Mesenchymal stem cell (in vitro differentiated cells and primary cell): ENCODE data around the gene CST11.

Experiments
- DNase-seq: peaks from one replicate; pipeline ENCODE4 v3.0.0-alpha.2; 2013
- H2AFZ ChIP-seq: one replicate; pipeline ENCODE4 v1.6.1; 2013; ENCODE audit warnings: low read depth, mild to moderate bottlenecking, control low read depth, inconsistent platforms, low read length, moderate library complexity
- H2AK5ac ChIP-seq: 2 replicates; pipeline ENCODE4 v1.6.1; 2013; ENCODE audit warnings: low read length, moderate library complexity, mild to moderate bottlenecking, inconsistent platforms; ENCODE audit not compliant: severe bottlenecking
- H2BK120ac ChIP-seq: one replicate; pipeline ENCODE4 v1.6.1; 2013; ENCODE audit warnings: low read depth, mild to moderate bottlenecking, inconsistent platforms, low read length, moderate library complexity
- H2BK12ac ChIP-seq, 2 experiments: one replicate each; pipeline ENCODE4 v1.6.1; 2013; ENCODE audit warnings: inconsistent platforms in 2 of 2, low read length in 2 of 2, mild to moderate bottlenecking in 2 of 2, moderate library complexity in 2 of 2, control low read depth in 1 of 2
- H2BK15ac ChIP-seq: one replicate; pipeline ENCODE4 v1.6.1; 2013; ENCODE audit warnings: mild to moderate bottlenecking, low read depth, inconsistent platforms; ENCODE audit not compliant: poor library complexity, severe bottlenecking
- H2BK5ac ChIP-seq: 2 replicates; pipeline ENCODE4 v1.6.1; 2013; ENCODE audit warnings: low read depth, mild to moderate bottlenecking, low read length, control low read depth, inconsistent platforms; ENCODE audit not compliant: poor library complexity, severe bottlenecking
- H3K14ac ChIP-seq, 2 experiments: one replicate each; pipeline ENCODE4 v1.6.1; 2013; ENCODE audit warnings: inconsistent platforms in 2 of 2, low read length in 2 of 2, control low read depth in 1 of 2, mild to moderate bottlenecking in 1 of 2, moderate library complexity in 1 of 2
- H3K18ac ChIP-seq, 2 experiments: one replicate each; pipeline ENCODE4 v1.6.1; 2013; ENCODE audit warnings: inconsistent platforms in 2 of 2, low read length in 2 of 2, control low read depth in 1 of 2, low read depth in 1 of 2, mild to moderate bottlenecking in 1 of 2
- H3K23ac ChIP-seq, 2 experiments: one replicate each; pipeline ENCODE4 v1.6.1; 2013; ENCODE audit warnings: inconsistent platforms in 2 of 2, low read length in 2 of 2, mild to moderate bottlenecking in 2 of 2, moderate library complexity in 2 of 2, control low read depth in 1 of 2
- H3K27ac ChIP-seq: 2 replicates; pipeline ENCODE4 v1.5.1; 2013; ENCODE audit warnings: mild to moderate bottlenecking, moderate library complexity, low read length, control low read depth, inconsistent platforms; ENCODE audit not compliant: poor library complexity, severe bottlenecking
- H3K27me3 ChIP-seq, 2 experiments: 2 replicates each; pipeline versions ENCODE4 v1.6.1 to v1.7.0; 2013; ENCODE audit warnings: low read length in 2 of 2, mild to moderate bottlenecking in 2 of 2, moderate library complexity in 2 of 2, control low read depth in 1 of 2, inconsistent platforms in 1 of 2; ENCODE audit not compliant: control insufficient read depth in 1 of 2, insufficient read depth in 1 of 2
- H3K36me3 ChIP-seq, 2 experiments: 2 replicates each; pipeline versions ENCODE4 v1.6.1 to v1.7.0; 2013; ENCODE audit warnings: low read length in 2 of 2, control low read depth in 1 of 2, inconsistent platforms in 1 of 2, low read depth in 1 of 2, mild to moderate bottlenecking in 1 of 2; ENCODE audit not compliant: insufficient read depth in 2 of 2, control insufficient read depth in 1 of 2
- H3K4ac ChIP-seq, 2 experiments: one replicate each; pipeline ENCODE4 v1.6.1; 2013; ENCODE audit warnings: inconsistent platforms in 2 of 2, low read length in 2 of 2, mild to moderate bottlenecking in 2 of 2, moderate library complexity in 2 of 2, control low read depth in 1 of 2, low read depth in 1 of 2
- H3K4me1 ChIP-seq: 2 replicates; pipeline ENCODE4 v1.6.1; 2013; ENCODE audit warnings: low read depth, low read length, control low read depth; ENCODE audit not compliant: control insufficient read depth, insufficient read depth
- H3K4me2 ChIP-seq: 2 replicates; pipeline ENCODE4 v1.6.1; 2013; ENCODE audit warnings: low read length, mild to moderate bottlenecking, inconsistent platforms; ENCODE audit not compliant: poor library complexity, severe bottlenecking
- H3K4me3 ChIP-seq, 2 experiments: 2 replicates each; pipeline versions ENCODE4 v1.5.1 to v1.7.0; 2013; ENCODE audit warnings: low read length in 2 of 2, mild to moderate bottlenecking in 2 of 2, control low read depth in 1 of 2, low read depth in 1 of 2; ENCODE audit not compliant: insufficient read depth in 1 of 2
- H3K79me1 ChIP-seq: replicated peaks from 2 replicates; pipeline ENCODE4 v1.6.1; 2013; ENCODE audit warnings: mild to moderate bottlenecking, control low read depth, low read length, inconsistent platforms; ENCODE audit not compliant: poor library complexity, severe bottlenecking
- H3K9ac ChIP-seq: 2 replicates; pipeline ENCODE4 v1.7.0; 2013; ENCODE audit warnings: mild to moderate bottlenecking, low read length, moderate library complexity
- H3K9me3 ChIP-seq: 2 replicates; pipeline ENCODE4 v1.7.0; 2013; ENCODE audit warnings: mild to moderate bottlenecking, low read length; ENCODE audit not compliant: control insufficient read depth
- H4K8ac ChIP-seq: one replicate; pipeline ENCODE4 v1.6.1; 2013; ENCODE audit warnings: inconsistent platforms, mild to moderate bottlenecking, low read length, moderate library complexity
- H4K91ac ChIP-seq: one replicate; pipeline ENCODE4 v1.6.1; 2013; ENCODE audit warnings: mild to moderate bottlenecking, low read length, inconsistent platforms
- WGBS: methylation state at CpG from one replicate; pipeline ENCODE4 v1.1.7; 2013; ENCODE audit warnings: mixed read lengths; 5-methylcytosine and 5-hydroxymethylcytosine counted together

The CST11 gene

GRCh38 chr20:23484081-23484480, 31.4 kb upstream of the CST11 start:
- H3K14ac ChIP-seq: no peak overlapping the region
- H3K9me3 ChIP-seq: peaks cover 2% of the 10 kb centered on the region
- peaks cover 0 to 6% of the 10 kb centered on the region in 2 experiments for H3K27me3 ChIP-seq
- H3K27ac ChIP-seq: no peak overlapping the region
- H3K4me3 ChIP-seq: no peak overlapping the region
- H2AK5ac ChIP-seq: no peak overlapping the region
- no peak overlapping the region for H2BK5ac ChIP-seq
- no peak overlapping the region for H2BK15ac ChIP-seq
- no peaks in the 10 kb centered on the region for H3K79me1 ChIP-seq
- H2AFZ ChIP-seq: no peak overlapping the region
- no peak overlapping the region for H3K4ac ChIP-seq
- no peak overlapping the region for H3K9ac ChIP-seq
- no peak overlapping the region for H3K23ac ChIP-seq
- H4K8ac ChIP-seq: no peak overlapping the region
- H4K91ac ChIP-seq: no peak overlapping the region
- WGBS: 81% methylated on average over 3 of the region's 4 CpGs
- no peaks in the 10 kb centered on the region for H3K4me1 ChIP-seq
- no peak overlapping the region for H2BK12ac ChIP-seq
- H3K18ac ChIP-seq: no peak overlapping the region
- no peak for DNase-seq
- no peaks in the 10 kb centered on the region for H3K36me3 ChIP-seq
- H3K4me2 ChIP-seq: no peak overlapping the region
- H2BK120ac ChIP-seq: no peak overlapping the region

- Histone ChIP-seq H3K4me3 (no peak overlapping the region), H3K4me2 (no peak overlapping the region), H3K27me3 (peaks cover 0 to 6% of the 10 kb centered on the region in 2 experiments), H3K9ac (no peak overlapping the region), H2BK12ac (no peak overlapping the region), H2BK120ac (no peak overlapping the region), H4K8ac (no peak overlapping the region), H3K79me1 (no peaks in the 10 kb centered on the region), H2BK5ac (no peak overlapping the region), H3K27ac (no peak overlapping the region), H3K36me3 (no peaks in the 10 kb centered on the region), H3K4me1 (no peaks in the 10 kb centered on the region), H4K91ac (no peak overlapping the region), H3K23ac (no peak overlapping the region), H2BK15ac (no peak overlapping the region), H3K14ac (no peak overlapping the region), H2AFZ (no peak overlapping the region), H3K18ac (no peak overlapping the region), H3K9me3 (no peaks in the 10 kb centered on the region), H3K4ac (no peak overlapping the region), H2AK5ac (no peak overlapping the region)
- no peak for DNase-seq
- 65% methylated on average over 2 of the region's 2 CpGs for WGBS
Measured at GRCh38 chr20:23482138-23482537, 29.5 kb upstream of the CST11 start.

- Histone ChIP-seq H3K9me3 (no peaks in the 10 kb centered on the region), H2BK5ac (no peak overlapping the region), H3K4me1 (no peaks in the 10 kb centered on the region), H4K91ac (no peak overlapping the region), H3K18ac (no peak overlapping the region), H4K8ac (no peak overlapping the region), H3K27ac (no peak overlapping the region), H3K14ac (no peak overlapping the region), H3K4me2 (no peak overlapping the region), H3K4ac (no peak overlapping the region), H2BK12ac (no peak overlapping the region), H2BK120ac (no peak overlapping the region), H3K36me3 (no peaks in the 10 kb centered on the region), H2AK5ac (no peak overlapping the region), H3K79me1 (no peaks in the 10 kb centered on the region), H3K9ac (no peak overlapping the region), H3K27me3 (peaks cover 0 to 13% of the 10 kb centered on the region in 2 experiments), H3K23ac (no peak overlapping the region), H2BK15ac (no peak overlapping the region), H2AFZ (no peak overlapping the region), H3K4me3 (no peak overlapping the region)
- no peak for DNase-seq
- 61% methylated on average over 4 of the region's 4 CpGs for WGBS
Measured at GRCh38 chr20:23479043-23479442, 26.4 kb upstream of the CST11 start.

- Histone ChIP-seq H3K27me3 (peaks cover 0 to 13% of the 10 kb centered on the region in 2 experiments), H2BK120ac (no peak overlapping the region), H3K23ac (no peak overlapping the region), H4K8ac (no peak overlapping the region), H3K4me2 (no peak overlapping the region), H3K4me1 (no peaks in the 10 kb centered on the region), H3K18ac (no peak overlapping the region), H2BK5ac (no peak overlapping the region), H3K79me1 (no peaks in the 10 kb centered on the region), H2AFZ (no peak overlapping the region), H3K9me3 (no peaks in the 10 kb centered on the region), H3K14ac (no peak overlapping the region), H3K27ac (no peak overlapping the region), H3K36me3 (no peaks in the 10 kb centered on the region), H2BK15ac (no peak overlapping the region), H3K9ac (no peak overlapping the region), H3K4me3 (no peak overlapping the region), H3K4ac (no peak overlapping the region), H2BK12ac (no peak overlapping the region), H2AK5ac (no peak overlapping the region), H4K91ac (no peak overlapping the region)
- no peak for DNase-seq
- WGBS: 63% methylated on average over 3 of the region's 3 CpGs
Measured at GRCh38 chr20:23477223-23477622, 24.5 kb upstream of the CST11 start.
